ENCODE results near the gene CD84. TPM values are rescaled to one million over a fixed set of nuclear protein-coding genes. Genes with fewer than 3 reads are reported as not detected.

Gene CD84
- total and polyA plus RNA-seq, 4 experiments from 2014 or later = 15.9 to 98.9 (median 65.6) TPM

- no peaks in the 10 kb centered on the region for H3K27me3 ChIP-seq (ENCODE audit: insufficient read depth, low read length)
- no peak overlapping the region for H3K4me3 Mint-ChIP-seq
- POLR2A ChIA-PET (ENCODE audit: partially characterized antibody) = interaction anchor here (1.6 kb wide), 1 partner anchor 9 kb away, joined by 4 read pairs; no protein-coding TSS in a partner anchor
These were observed 86.7 kb downstream of the CD84 start for GRCh38 chr1:160492617-160493016.

GRCh38 chr1:160491981-160492380, 87.3 kb downstream of the CD84 start:
- POLR2A ChIA-PET (ENCODE audit: partially characterized antibody) = interaction anchor here (1.2 to 1.6 kb wide), 2 partner anchors 9 to 17 kb away, joined by 3 to 4 read pairs; no protein-coding TSS in a partner anchor
- Mint-ChIP-seq H3K36me3 (peaks cover 50 to 63% of the 10 kb centered on the region in 2 donors), H3K9me3 (no peaks in the 10 kb centered on the region), H3K27ac (no peak overlapping the region), H3K27me3 (no peaks in the 10 kb centered on the region), H3K4me3 (no peak overlapping the region), H3K4me1 (peaks cover 11 to 24% (median 14%) of the 10 kb centered on the region in 4 donors)
- H3K27me3 ChIP-seq (ENCODE audit: insufficient read depth, low read length) = no peaks in the 10 kb centered on the region
- CTCF ChIA-PET (ENCODE audit: partially characterized antibody) = no interaction called here
- H3K4me1 ChIP-seq (ENCODE audit: insufficient read depth, low read length) = peaks cover 7% of the 10 kb centered on the region
- H3K4me3 ChIP-seq (ENCODE audit: low read length in 2 of 2) = no peak overlapping the region
- intact Hi-C loops (cut with micrococcal nuclease) = no loop called here
- H3K36me3 ChIP-seq (ENCODE audit: insufficient read depth, low read length) = peaks cover 44% of the 10 kb centered on the region
- no peak for DNase-seq
- no peaks in the 10 kb centered on the region for H3K9me3 ChIP-seq (ENCODE audit: control insufficient read depth in 1 of 2, low read length in 2 of 2)
- no peak overlapping the region for H3K27ac ChIP-seq (ENCODE audit: low read depth, low read length)

More at GRCh38 chr1:160492617-160493016, 86.7 kb downstream of the CD84 start:
- no peak overlapping the region for H3K27ac ChIP-seq (ENCODE audit: low read depth, low read length)
- peaks cover 44% of the 10 kb centered on the region for H3K36me3 ChIP-seq (ENCODE audit: insufficient read depth, low read length)
- intact Hi-C loops (cut with micrococcal nuclease) = no loop called here
- H3K4me1 ChIP-seq (ENCODE audit: insufficient read depth, low read length) = peaks cover 7% of the 10 kb centered on the region
- H3K27ac Mint-ChIP-seq = no peak overlapping the region
- no peaks in the 10 kb centered on the region for H3K9me3 ChIP-seq (ENCODE audit: control insufficient read depth in 1 of 2, low read length in 2 of 2)
- no peaks in the 10 kb centered on the region for H3K9me3 Mint-ChIP-seq
- H3K4me3 ChIP-seq (ENCODE audit: low read length in 2 of 2) = no peak overlapping the region
- DNase-seq = no peak
- H3K36me3 Mint-ChIP-seq = peaks cover 48 to 61% of the 10 kb centered on the region in 2 donors
- H3K27me3 Mint-ChIP-seq = no peaks in the 10 kb centered on the region
- CTCF ChIA-PET (ENCODE audit: partially characterized antibody) = no interaction called here
- peaks cover 11 to 26% (median 18%) of the 10 kb centered on the region in 4 donors for H3K4me1 Mint-ChIP-seq

Other genes starting within 250 kb of the CD84 start
- gene COPA, start 236.2 kb downstream of the CD84 start, total RNA-seq = 100 to 1,000 TPM; 128 to 132 TPM
- 100 to 1,000 TPM; 115 to 150 TPM for gene COPA, start 236.2 kb downstream of the CD84 start, polyA plus RNA-seq
- 10 to 100 TPM; 62.2 to 68.0 TPM for gene NCSTN, start 236.1 kb downstream of the CD84 start, total RNA-seq
- gene NCSTN, start 236.1 kb downstream of the CD84 start, polyA plus RNA-seq = 10 to 100 TPM; 68.1 to 93.1 TPM
- gene NHLH1, start 212.4 kb downstream of the CD84 start, total RNA-seq = under 1 TPM; 0.41 to 0.42 TPM
- not detected for gene NHLH1, start 212.4 kb downstream of the CD84 start, polyA plus RNA-seq
- not detected for gene VANGL2, start 178.9 kb downstream of the CD84 start, total RNA-seq
- gene VANGL2, start 178.9 kb downstream of the CD84 start, polyA plus RNA-seq = not detected
- gene SLAMF6, start 56.2 kb downstream of the CD84 start, total RNA-seq = 10 to 100 TPM; 56.4 to 59.1 TPM
- gene SLAMF6, start 56.2 kb downstream of the CD84 start, polyA plus RNA-seq = 100 to 1,000 TPM in 1 of 2 donors, 10 to 100 TPM in 1; 96.8 to 105 TPM
- gene SLAMF1, start 67.5 kb upstream of the CD84 start, total RNA-seq = 10 to 100 TPM; 59.8 to 59.9 TPM
- gene SLAMF1, start 67.5 kb upstream of the CD84 start, polyA plus RNA-seq = 10 to 100 TPM; 21.4 to 62.5 TPM
- gene CD48, start 132.3 kb upstream of the CD84 start, total RNA-seq = 100 to 1,000 TPM; 301 to 329 TPM
- 100 to 1,000 TPM; 228 to 246 TPM for gene CD48, start 132.3 kb upstream of the CD84 start, polyA plus RNA-seq
- 1 to 10 TPM; 8.1 to 8.2 TPM for gene SLAMF7, start 159.8 kb upstream of the CD84 start, total RNA-seq
- 1 to 10 TPM; 2.8 TPM for gene SLAMF7, start 159.8 kb upstream of the CD84 start, polyA plus RNA-seq
- gene LY9, start 216.7 kb upstream of the CD84 start, total RNA-seq = 100 to 1,000 TPM; 131 to 136 TPM
- gene LY9, start 216.7 kb upstream of the CD84 start, polyA plus RNA-seq = 100 to 1,000 TPM; 163 to 211 TPM